K562 (cell line): ENCODE data around the gene APOL4. TPM values are rescaled to one million over a fixed set of nuclear protein-coding genes. Genes with fewer than 3 reads are reported as not detected.

ENCODE experiments used
- ATAC-seq: fragments of 200-7000 bp; cut with Tn5 transposase; 3 replicates; pipeline ENCODE4 v1.9.1; 2020; ENCODE audit warnings: moderate library complexity
- BruUV-seq: library from RNA; stranded (reverse); fragments of 400-500 nt; replicated peaks from 2 replicates; lab custom pipeline; 2021; lab: Mats Ljungman, UMichigan
- CTCF ChIA-PET: fragments of 300-600 bp; formaldehyde crosslinking; extraction: SDS; loops from one replicate; lab custom pipeline; 2021; ENCODE audit warnings: low intra/inter-chr PET ratio; lab: Yijun Ruan, JAX
- POLR2A ChIA-PET: fragments of 300-600, 350-650 bp; sonication (Branson Sonifier 250); formaldehyde crosslinking; extraction: SDS; loops from one replicate; lab custom pipeline; 2021; ENCODE audit warnings: antibody characterized with exemption, inconsistent platforms; lab: Yijun Ruan, JAX
- DNase-seq, 4 experiments: peaks; one replicate each; pipeline versions ENCODE4 v3.0.0 to v3.0.0-alpha.2; 2011 to 2018; ENCODE audit warnings: low spot score in 3 of 4, mixed read lengths in 3 of 4; ENCODE audit errors: extremely low read depth in 1 of 4
- FAIRE-seq: peaks from 2 replicates; lab custom pipeline; 2011; peaks lifted over from hg19 to GRCh38; lab: Jason Lieb, UNC
- H2AFZ ChIP-seq: 2 replicates; pipeline ENCODE4 v1.6.0; 2011; ENCODE audit warnings: low read depth, low read length, control low read depth, inconsistent platforms
- H3K27ac ChIP-seq: fragments of 200-600 bp; 3 replicates; pipeline ENCODE4 v1.8.0; 2011; ENCODE audit warnings: low read depth, mild to moderate bottlenecking, control low read depth, inconsistent platforms, low read length, moderate library complexity, mixed read lengths; ENCODE audit errors: extremely low read depth
- H3K27me3 ChIP-seq, 2 experiments: fragments of 300-600 bp in 1 of 2; 2 replicates in 1 of 2; 3 replicates in 1 of 2; pipeline versions ENCODE4 v1.6.0 to v1.8.0; 2011; ENCODE audit warnings: inconsistent platforms in 2 of 2, low read length in 2 of 2, mild to moderate bottlenecking in 1 of 2, mixed read lengths in 1 of 2, moderate library complexity in 1 of 2; ENCODE audit not compliant: control insufficient read depth in 2 of 2, insufficient read depth in 2 of 2
- H3K36me3 ChIP-seq: fragments of 300-600 bp; 3 replicates; pipeline ENCODE4 v1.8.0; 2011; ENCODE audit warnings: mild to moderate bottlenecking, low read length, inconsistent platforms; ENCODE audit not compliant: control insufficient read depth, insufficient read depth
- H3K4me1 ChIP-seq, 2 experiments: fragments of 200-600 bp in 1 of 2; replicated peaks in 1 of 2; 2 replicates in 1 of 2; 3 replicates in 1 of 2; pipeline versions ENCODE4 v1.5.1 to v1.8.0; 2011; ENCODE audit warnings: inconsistent platforms in 2 of 2, low read length in 2 of 2, mild to moderate bottlenecking in 1 of 2, mixed read lengths in 1 of 2, moderate library complexity in 1 of 2; ENCODE audit not compliant: control insufficient read depth in 2 of 2, insufficient read depth in 2 of 2
- H3K4me2 ChIP-seq: 2 replicates; pipeline ENCODE4 v1.6.1; 2011; ENCODE audit warnings: low read length, control low read depth, inconsistent platforms, mixed read lengths; ENCODE audit not compliant: insufficient read depth
- H3K4me3 ChIP-seq: fragments of 200-600 bp; sonication (generic), shearing (Covaris generic); 2 replicates; pipeline ENCODE4 v1.5.1; 2016; ENCODE audit warnings: control low read depth, inconsistent platforms
- H3K79me2 ChIP-seq: fragments of 200-600 bp; 3 replicates; pipeline ENCODE4 v1.8.0; 2011; ENCODE audit warnings: low read length, inconsistent platforms; ENCODE audit not compliant: control insufficient read depth, insufficient read depth
- H3K9ac ChIP-seq, 2 experiments: 2 replicates each; pipeline versions ENCODE4 v1.6.0 to v1.6.1; 2011; ENCODE audit warnings: low read depth in 2 of 2, low read length in 2 of 2, control low read depth in 1 of 2, inconsistent platforms in 1 of 2, mild to moderate bottlenecking in 1 of 2, mixed read lengths in 1 of 2; ENCODE audit not compliant: insufficient read depth in 1 of 2
- H3K9me1 ChIP-seq: one replicate; pipeline ENCODE4 v1.6.0; 2011; ENCODE audit warnings: inconsistent platforms, mild to moderate bottlenecking, low read length, moderate library complexity; ENCODE audit not compliant: control insufficient read depth, insufficient read depth
- H3K9me3 ChIP-seq: replicated peaks from 2 replicates; pipeline ENCODE4 v1.5.1; 2011; ENCODE audit warnings: low read depth, low read length, inconsistent platforms; ENCODE audit not compliant: control insufficient read depth, insufficient read depth
- H4K20me1 ChIP-seq: replicated peaks from 2 replicates; pipeline ENCODE4 v1.6.1; 2011; ENCODE audit warnings: low read length, inconsistent platforms, mixed read lengths; ENCODE audit not compliant: control insufficient read depth, insufficient read depth
- ATF1 ChIP-seq, 2 experiments: fragments of 450-650 bp in 1 of 2; IDR thresholded peaks; 2 replicates each; pipeline ENCODE4 v1.6.1; 2016; ENCODE audit warnings: missing compliant biosample characterization in 1 of 2, missing genetic modification characterization in 1 of 2
- CBFB ChIP-seq: sonication (generic); formaldehyde crosslinking; IDR thresholded peaks from 2 replicates; pipeline ENCODE4 v1.4.0; 2020; ENCODE audit warnings: mild to moderate bottlenecking, missing genetic modification reagents
- ELF2 ChIP-seq: fragments of 250-450 bp; sonication (Bioruptor Pico); IDR thresholded peaks from 2 replicates; pipeline ENCODE4 v1.5.0; 2021; ENCODE audit warnings: mild to moderate bottlenecking
- HMGXB4 ChIP-seq: sonication (generic); formaldehyde crosslinking; IDR thresholded peaks from 2 replicates; pipeline ENCODE4 v1.8.1; 2023; ENCODE audit warnings: mild to moderate bottlenecking, missing genetic modification reagents
- MYNN ChIP-seq, 2 experiments: sonication (generic); formaldehyde crosslinking in 1 of 2; IDR thresholded peaks; 2 replicates each; pipeline versions ENCODE4 v1.5.0 to v1.6.1; 2016 to 2020; ENCODE audit warnings: antibody characterized with exemption in 1 of 2, missing genetic modification reagents in 1 of 2
- NFE2L1 ChIP-seq: fragments of 450-650 bp; IDR thresholded peaks from 2 replicates; pipeline ENCODE4 v1.6.1; 2016; ENCODE audit warnings: missing genetic modification characterization, low read depth, mild to moderate bottlenecking, missing compliant biosample characterization, moderate library complexity, borderline replicate concordance
- PTBP1 ChIP-seq: fragments of 200-400 bp; formaldehyde crosslinking; IDR thresholded peaks from 2 replicates; pipeline ENCODE4 v1.6.1; 2017; ENCODE audit warnings: low read depth, low read length
- RBM14 ChIP-seq: fragments of 200-400 bp; formaldehyde crosslinking; IDR thresholded peaks from 2 replicates; pipeline ENCODE4 v1.6.1; 2018; ENCODE audit warnings: low read depth, mild to moderate bottlenecking, low read length, moderate library complexity, borderline replicate concordance; ENCODE audit not compliant: insufficient read depth
- SNRNP70 ChIP-seq: fragments of 200-400 bp; formaldehyde crosslinking; optimal IDR thresholded peaks from 2 replicates; pipeline ENCODE3; 2017; ENCODE audit warnings: low read depth, low read length
- UBTF ChIP-seq, 2 experiments: IDR thresholded peaks; 2 replicates each; pipeline ENCODE4 v1.6.1; 2012; ENCODE audit warnings: improper control_type of control experiment in 2 of 2, low read depth in 2 of 2, low read length in 2 of 2, borderline replicate concordance in 1 of 2
- ZNF280A ChIP-seq: fragments of 450-650 bp; IDR thresholded peaks from 2 replicates; pipeline ENCODE4 v1.6.1; 2018; ENCODE audit warnings: mild to moderate bottlenecking, low read depth; ENCODE audit not compliant: partially characterized antibody
- ZNF280B ChIP-seq: fragments of 250-450 bp; sonication (Bioruptor Pico); IDR thresholded peaks from 2 replicates; pipeline ENCODE4 v1.5.1; 2021; ENCODE audit warnings: mild to moderate bottlenecking
- WGBS: fragments of 100-300 bp; shearing (Covaris generic); methylation state at CpG from one replicate; pipeline ENCODE4 v1.1.6; 2016; ENCODE audit warnings: low coverage, mixed read lengths; ENCODE audit not compliant: insufficient coverage; ENCODE audit errors: missing lambda C conversion rate; 5-methylcytosine and 5-hydroxymethylcytosine counted together
- in situ Hi-C: fragments of 300-500 bp; cut with MboI; formaldehyde crosslinking; loops from 4 replicates; pipeline ENCODE4 v1.15.0; 2018; ENCODE audit warnings: inconsistent platforms, mixed read lengths
- intact Hi-C: fragments of 100-400 bp; cut with micrococcal nuclease; formaldehyde crosslinking; loops from 2 replicates; pipeline ENCODE4 v1.14.2; 2022
- polyA plus RNA-seq, 8 experiments: library from polyadenylated mRNA; depleted of rRNA in 4 of 8; stranded (reverse) in 5 of 8; unstranded in 3 of 8; fragments of >200 nt; fragmentation: Nextera tagmentation in 2 of 8; fragmentation: Illumina TruSeq in 1 of 8; extraction: Ambion mirVana in 2 of 8; extraction: Trizol in 1 of 8; gene quantifications; 2 replicates each; pipeline versions ENCODE4 v1.2.1 to v1.2.3, GENCODE V29; 2011 to 2014; ENCODE audit warnings: inconsistent platforms in 1 of 8, missing spikeins in 1 of 8
- total RNA-seq, 7 experiments: library from RNA; depleted of rRNA in 6 of 7; stranded (reverse); fragments of >200 nt in 6 of 7; fragmentation: Illumina TruSeq in 2 of 7; extraction: Trizol in 2 of 7; gene quantifications; 2 replicates each; pipeline versions ENCODE4 v1.2.1 to v1.2.3, GENCODE V29; 2011 to 2021; ENCODE audit warnings: low replicate concordance in 1 of 7

Gene APOL4
- total and polyA plus RNA-seq, 9 of the 15 experiments (the other 6 are each of a cell fraction or from before 2014, with no cell fraction given), result 6.5 to 15.0 (median 9.8) TPM

- Histone ChIP-seq H4K20me1 (no peaks in the 10 kb centered on the region), H3K4me2 (no peak overlapping the region), H3K79me2 (no peaks in the 10 kb centered on the region), H3K9me1 (no peaks in the 10 kb centered on the region), H3K4me1 (peaks cover 7 to 9% of the 10 kb centered on the region in 2 experiments; a peak in 4 of 5 replicates), H3K9ac (no peak overlapping the region), H3K4me3 (no peak overlapping the region), H2AFZ (no peak overlapping the region), H3K27me3 (no peaks in the 10 kb centered on the region), H3K27ac (no peak overlapping the region), H3K36me3 (peaks cover 21% of the 10 kb centered on the region; the same call in 1 of the 3 replicates), H3K9me3 (no peaks in the 10 kb centered on the region)
- ATAC-seq (no peak), FAIRE-seq (no peak), DNase-seq (no peak)
- in situ Hi-C loops, result no loop called here
- WGBS, result 72% methylated on average over 3 of the region's 4 CpGs
- ChIA-PET POLR2A (interaction anchor here (1.0 to 1.7 kb wide), 2 partner anchors 9 to 36 kb away, joined by 3 to 5 read pairs; partner anchors contain the start of gene APOL4), CTCF (no interaction called here)
- BruUV-seq, result no TSS peak
- intact Hi-C loops, result no loop called here
- no peak for TF ChIP-seq RBM14
- TF ChIP-seq ELF2, result no peak
- no peak for TF ChIP-seq PTBP1
- TF ChIP-seq HMGXB4 (CRISPR knock-in tag), result no peak
- TF ChIP-seq NFE2L1 (tag), result no peak
- no peak for TF ChIP-seq UBTF (IDR thresholded peaks at IDR 0.05; ENCODE audit: borderline replicate concordance in 1 of 2, low read depth in 2 of 2, low read length in 2 of 2)
- TF ChIP-seq CBFB (CRISPR knock-in tag), result no peak
- no peak for TF ChIP-seq ZNF280A
- no peak for TF ChIP-seq MYNN (IDR thresholded peaks at IDR 0.05)
- no peak for TF ChIP-seq MYNN (CRISPR knock-in tag; IDR thresholded peaks at IDR 0.05)
- TF ChIP-seq ZNF280B (CRISPR knock-in tag), result no peak
- no peak for TF ChIP-seq SNRNP70
- TF ChIP-seq ATF1 (CRISPR knock-in tag; IDR thresholded peaks at IDR 0.05), result no peak
- no peak for TF ChIP-seq ATF1 (tag; IDR thresholded peaks at IDR 0.05)
Observed at GRCh38 chr22:36192542-36192941, 9.1 kb downstream of the APOL4 start.
